HG02973 (cell line): ENCODE results near the gene TTC33.
A peak's percentile ranks its signal among the peaks of the same experiment; 100 is the strongest.
"Not testable (repeated sequence)": the region's sequence is repeated elsewhere in the genome, so short reads cannot be mapped to it uniquely, and the experiment has no call there.

Experiments used
- ATAC-seq: cut with Tn5 transposase; IDR thresholded peaks from one replicate; pipeline ENCODE4 v1.9.1; 2021; ENCODE audit warnings: moderate library complexity; ENCODE audit not compliant: unreplicated experiment

The TTC33 gene

DNA sequence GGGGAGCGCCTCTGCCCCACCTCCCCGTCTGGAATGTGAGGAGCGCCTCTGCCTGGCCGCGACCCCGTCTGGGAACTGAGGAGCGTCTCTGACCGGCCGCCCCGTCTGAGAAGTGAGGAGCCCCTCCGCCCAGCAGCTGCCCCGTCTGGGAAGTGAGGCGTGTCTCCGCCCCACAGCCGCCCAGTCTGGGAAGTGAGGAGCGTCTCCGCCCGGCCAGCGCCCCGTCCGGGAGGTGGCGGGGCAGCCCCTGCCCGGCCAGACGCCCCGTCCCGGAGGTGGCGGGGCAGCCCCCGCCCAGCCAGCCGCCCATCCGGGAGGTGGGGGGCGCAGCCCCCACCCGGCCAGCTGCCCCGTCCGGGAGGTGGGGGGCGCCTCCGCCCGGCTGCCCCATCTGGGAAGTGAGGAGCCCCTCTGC, 33.3 kb downstream of the TTC33 start:
- ATAC-seq, result not testable (repeated sequence)

GRCh38 chr5:40720069-40720468, 35.7 kb downstream of the TTC33 start:
- ATAC-seq, result no peak

DNA sequence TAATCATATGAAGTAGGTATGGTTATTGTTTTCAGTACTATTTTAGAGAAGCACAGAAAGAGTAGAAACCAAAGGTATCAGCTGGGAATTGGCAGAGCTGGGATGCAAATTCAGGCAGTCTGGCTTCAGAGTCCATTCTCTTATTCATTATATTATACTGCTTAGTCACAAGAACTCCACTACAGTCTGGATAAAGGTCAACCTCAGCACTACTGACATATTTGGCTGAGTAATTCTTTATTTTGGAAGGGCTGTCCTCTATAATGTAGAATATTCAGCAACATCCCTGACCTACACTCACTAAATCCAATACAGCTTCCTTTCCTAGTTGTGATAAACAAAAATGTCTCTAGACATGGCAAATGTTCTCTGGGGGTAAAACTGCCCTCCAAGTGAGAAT, 38.5 kb downstream of the TTC33 start:
- no peak for ATAC-seq

DNA sequence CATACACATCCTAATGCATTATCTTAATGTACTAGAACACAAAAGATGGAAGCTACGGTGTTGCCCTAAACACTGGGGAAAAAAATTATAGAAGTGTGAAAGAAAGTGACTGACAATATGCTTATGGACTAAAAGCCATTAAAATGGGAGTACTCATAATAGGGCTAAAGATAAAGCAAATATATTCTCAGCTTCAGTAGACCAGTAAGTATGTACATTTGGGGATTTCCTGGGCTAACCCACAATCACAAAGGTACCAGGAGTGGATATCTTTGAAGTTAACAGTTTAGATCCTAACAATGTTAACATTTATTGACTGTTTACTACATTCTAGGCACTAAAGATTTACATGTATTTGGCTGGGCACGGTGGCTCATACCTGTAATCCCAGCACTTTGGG, 39.2 kb downstream of the TTC33 start:
- ATAC-seq, result no peak

DNA sequence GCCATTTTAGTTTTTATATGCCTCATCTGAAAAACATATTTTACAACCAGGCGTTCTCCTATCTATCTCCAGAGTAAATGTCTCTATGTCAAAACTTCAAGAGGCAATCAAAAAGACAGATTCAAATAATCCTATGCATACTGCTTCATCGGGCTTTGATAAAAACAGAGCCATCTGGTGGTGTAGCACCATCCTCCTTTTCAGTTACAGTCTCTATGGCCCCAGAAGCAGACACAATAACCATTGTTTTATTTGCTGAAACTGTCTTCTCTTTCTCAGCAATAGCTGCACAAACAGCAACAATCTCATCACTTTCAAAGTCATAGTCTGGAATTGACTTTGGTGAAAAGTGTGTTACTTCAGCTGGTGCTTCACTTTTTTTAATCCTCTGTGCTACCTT, 39.8 kb downstream of the TTC33 start:
- no peak for ATAC-seq

DNA sequence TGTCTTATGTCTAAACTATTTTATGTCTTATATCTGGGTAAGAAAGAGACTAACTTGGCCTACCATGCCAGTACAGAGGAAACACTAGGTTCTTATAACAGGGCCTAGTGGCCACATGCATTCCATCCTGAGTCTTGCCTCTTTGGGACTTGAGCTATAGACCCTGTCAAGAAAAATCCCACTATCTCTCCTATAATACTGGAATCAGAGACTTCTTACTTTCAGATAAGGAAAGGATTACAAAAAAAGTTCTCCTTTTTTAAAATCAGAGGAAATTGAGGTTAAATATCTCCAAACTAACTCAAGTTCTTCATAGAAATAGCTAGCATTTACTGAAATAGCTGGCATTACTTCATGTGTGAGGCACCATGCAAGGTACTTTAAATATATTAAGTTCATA, 41.8 kb downstream of the TTC33 start:
- no peak for ATAC-seq

DNA sequence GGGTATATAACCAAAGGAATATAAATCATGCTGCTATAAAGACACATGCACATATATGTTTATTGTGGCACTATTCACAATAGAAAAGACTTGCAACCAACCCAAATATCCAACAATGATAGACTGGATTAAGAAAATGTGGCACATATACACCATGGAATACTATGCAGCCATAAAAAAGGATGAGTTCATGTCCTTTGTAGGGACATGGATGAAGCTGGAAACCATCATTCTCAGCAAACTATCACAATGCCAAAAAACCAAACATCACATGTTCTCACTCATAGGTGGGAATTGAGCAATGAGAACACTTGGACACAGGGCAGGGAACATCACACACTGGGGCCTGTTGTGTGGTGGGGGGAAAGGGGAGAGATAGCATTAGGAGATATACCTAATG, 45.2 kb downstream of the TTC33 start:
- not testable (repeated sequence) for ATAC-seq

DNA sequence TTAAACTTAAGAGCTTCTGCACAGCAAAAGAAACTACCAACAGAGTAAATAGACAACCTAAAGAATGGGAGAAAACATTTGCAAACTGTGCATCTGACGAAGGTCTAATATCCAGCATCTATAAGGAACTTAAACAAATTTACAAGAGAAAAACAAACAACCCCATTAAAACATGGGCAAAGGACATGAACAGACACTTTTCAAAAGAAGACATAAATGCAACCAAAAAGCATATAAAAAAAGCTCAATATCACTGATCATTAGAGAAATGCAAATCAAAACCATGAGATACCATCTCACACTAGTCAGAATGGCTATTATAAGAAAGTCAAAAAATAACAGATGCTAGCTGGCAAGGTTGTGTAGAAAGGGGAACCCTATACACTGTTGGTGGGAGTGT, 50.3 kb downstream of the TTC33 start:
- not testable (repeated sequence) for ATAC-seq

DNA sequence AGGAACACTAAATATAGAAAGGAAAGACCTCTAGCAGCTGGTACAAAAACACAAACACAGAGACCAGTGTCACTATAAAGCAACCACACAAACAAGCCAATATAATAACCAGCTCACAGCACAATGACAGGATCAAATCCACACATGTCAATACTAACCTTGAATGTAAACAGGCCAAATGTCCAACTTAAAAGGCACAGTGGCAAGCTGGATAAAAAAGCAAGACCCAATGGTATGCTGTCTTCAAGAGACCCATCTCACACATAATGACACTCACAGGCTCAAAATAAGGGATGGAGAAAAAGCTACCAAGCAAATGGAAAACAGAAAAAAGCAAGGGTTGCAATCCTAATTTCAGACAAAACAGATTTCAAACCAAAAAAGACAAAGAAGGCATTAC, 53.7 kb downstream of the TTC33 start:
- ATAC-seq, result not testable (repeated sequence)

DNA sequence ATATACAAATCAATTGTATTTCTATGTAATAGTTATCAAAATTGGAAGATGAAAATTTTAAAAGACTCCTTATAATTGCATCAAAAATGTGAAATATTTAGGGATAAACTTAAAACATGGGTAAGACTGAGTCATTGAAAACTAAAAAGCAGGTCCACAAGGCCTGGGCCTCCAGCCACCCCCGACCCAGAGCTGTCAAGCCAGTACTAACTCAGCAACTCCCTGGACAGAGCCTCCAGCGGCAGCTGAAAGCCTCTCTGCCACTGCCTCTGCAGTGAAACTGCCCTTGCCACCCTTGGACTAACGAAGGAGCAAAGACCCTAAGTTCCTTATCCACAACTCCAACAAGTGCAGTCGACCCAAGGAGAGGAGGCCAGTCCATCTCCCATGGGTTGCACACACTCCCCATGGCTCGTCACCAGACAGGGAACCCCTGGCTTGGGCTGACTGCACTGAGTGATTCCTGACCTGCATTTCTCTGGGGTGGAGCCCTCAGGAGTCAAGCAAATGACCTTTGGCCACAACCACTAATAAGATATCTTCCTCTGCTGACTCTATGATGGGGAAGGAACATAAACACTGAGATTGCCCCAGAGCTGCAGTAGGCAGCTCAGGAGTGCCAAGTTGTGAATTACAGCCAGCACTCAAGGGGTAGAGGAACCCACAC, 55.5 kb downstream of the TTC33 start:
- ATAC-seq, result no peak

GRCh38 chr5:40694433-40694832, 61.3 kb downstream of the TTC33 start:
- no peak for ATAC-seq

GRCh38 chr5:40691894-40692293, 63.9 kb downstream of the TTC33 start:
- no peak for ATAC-seq

- ATAC-seq, result no peak
Measured at GRCh38 chr5:40690267-40690666, 65.5 kb downstream of the TTC33 start.

DNA sequence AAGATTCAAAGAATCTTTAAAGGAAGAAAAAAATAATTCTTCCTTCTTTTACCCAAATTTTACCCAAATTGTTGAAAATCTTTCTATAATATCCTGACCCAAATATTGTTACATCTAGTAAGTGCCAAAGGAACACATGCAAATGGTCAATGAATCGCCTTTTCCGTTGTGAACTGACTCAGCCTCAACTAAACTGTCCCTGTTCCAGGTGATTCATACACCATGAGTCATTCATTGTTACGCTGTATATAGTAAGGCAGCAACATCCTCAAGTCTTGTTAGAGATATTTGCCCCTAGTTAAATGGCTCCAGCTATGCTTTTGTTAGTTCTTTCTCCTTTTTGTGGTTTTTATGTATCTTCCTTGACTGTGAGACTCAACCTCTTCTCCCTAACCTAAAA, 66.3 kb downstream of the TTC33 start:
- peak; percentile 65 for ATAC-seq

DNA sequence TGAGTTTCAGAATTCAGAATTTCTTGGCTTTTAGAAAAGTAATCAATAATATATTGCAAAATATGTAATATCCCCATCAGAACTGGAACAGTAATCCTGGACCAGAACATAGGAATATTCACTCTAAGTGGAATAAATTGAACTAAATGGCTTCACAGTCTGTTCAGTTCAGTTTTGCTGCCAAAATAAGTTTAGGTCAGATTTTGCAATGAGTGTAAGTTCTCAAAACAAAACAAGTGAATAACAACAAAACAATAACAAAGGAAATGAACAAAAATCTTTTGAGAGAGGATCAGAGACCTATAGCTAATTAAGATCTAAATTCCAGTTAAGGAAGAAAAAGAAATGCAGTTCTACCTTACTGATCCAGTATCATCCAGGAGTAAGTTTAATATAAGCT, 66.8 kb downstream of the TTC33 start:
- ATAC-seq, result no peak

DNA sequence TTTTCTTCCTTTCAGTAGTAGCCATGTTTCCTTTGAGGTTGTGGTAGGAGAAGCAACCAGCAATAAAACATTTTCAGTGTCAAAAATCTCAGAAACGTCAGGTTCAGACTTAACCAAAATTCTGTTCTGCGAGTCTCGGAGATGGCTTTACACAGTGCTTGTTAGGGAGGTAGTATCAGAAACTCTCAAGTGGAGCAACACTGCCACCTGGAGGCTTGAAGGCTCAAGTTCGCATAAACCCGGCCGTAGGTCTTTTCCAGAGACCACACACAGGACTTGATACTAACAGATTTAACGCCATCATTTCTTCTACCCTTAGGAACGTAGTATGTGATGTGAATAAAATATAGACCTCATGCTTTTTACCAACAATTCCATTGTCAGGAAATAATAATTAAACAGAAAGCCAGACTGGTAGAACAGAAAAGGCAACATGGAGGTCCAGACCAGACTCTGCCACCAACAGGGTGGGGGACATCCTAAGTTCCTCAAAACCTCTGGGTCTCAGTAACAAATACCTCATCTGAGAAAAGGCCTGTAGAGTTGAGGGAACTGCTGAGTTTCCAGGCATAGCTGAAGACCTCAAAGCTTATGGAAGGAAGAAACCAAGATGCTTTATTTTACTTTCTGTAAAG, 67.5 kb downstream of the TTC33 start:
- ATAC-seq, result peak; percentile 83

DNA sequence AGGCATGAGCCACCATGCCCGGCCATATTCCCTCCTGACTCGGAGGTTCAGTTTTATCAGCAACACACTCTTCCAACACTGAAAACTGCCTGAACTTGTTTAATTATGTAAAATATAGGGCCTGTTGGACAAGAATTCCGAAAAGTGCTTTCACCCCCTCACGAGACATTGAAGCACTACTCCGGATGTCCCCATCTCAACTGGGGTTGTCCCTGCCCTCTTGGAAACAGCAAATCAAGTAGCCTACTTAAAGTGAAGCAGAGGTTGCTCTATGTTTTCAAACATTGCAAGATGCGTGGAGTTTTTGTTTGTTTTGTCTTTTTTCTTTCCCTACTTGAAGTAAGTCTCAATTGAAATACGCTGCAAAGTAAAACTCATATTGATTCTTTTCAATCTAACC, 68.4 kb downstream of the TTC33 start:
- no peak for ATAC-seq

GRCh38 chr5:40685976-40686486, 69.7 kb downstream of the TTC33 start:
- ATAC-seq, result no peak

GRCh38 chr5:40685193-40685592, 70.6 kb downstream of the TTC33 start:
- no peak for ATAC-seq

- no peak for ATAC-seq
Measured at GRCh38 chr5:40683305-40683704, 72.5 kb downstream of the TTC33 start.

- no peak for ATAC-seq
Measured at GRCh38 chr5:40682154-40683017, 73.4 kb downstream of the TTC33 start.
